Chondrocyte (in vitro differentiated cells): Measurements from ENCODE around the gene OBI1. TPM values are rescaled to one million over a fixed set of nuclear protein-coding genes. Genes with fewer than 3 reads are reported as not detected.
A peak's percentile ranks its signal among the peaks of the same experiment; 100 is the strongest.

ENCODE experiments used
- DNase-seq: peaks from one replicate; pipeline ENCODE4 v3.0.0; 2021; ENCODE audit warnings: mixed read lengths, low spot score
- H3K27ac Mint-ChIP-seq: one replicate; pipeline ENCODE4 v1.8.0; 2021; ENCODE audit warnings: mild to moderate bottlenecking, moderate library complexity, mixed read lengths; ENCODE audit not compliant: unreplicated experiment
- H3K27me3 Mint-ChIP-seq: 2 replicates; pipeline ENCODE4 v1.8.0; 2021; ENCODE audit warnings: low read depth, mixed read lengths
- H3K36me3 Mint-ChIP-seq: 2 replicates; pipeline ENCODE4 v1.8.0; 2021; ENCODE audit warnings: low read depth, mixed read lengths
- H3K4me1 Mint-ChIP-seq: 2 replicates; pipeline ENCODE4 v1.8.0; 2021; ENCODE audit warnings: low read depth, mild to moderate bottlenecking, mixed read lengths
- H3K4me3 Mint-ChIP-seq: one replicate; pipeline ENCODE4 v1.8.0; 2021; ENCODE audit warnings: mild to moderate bottlenecking, moderate library complexity, mixed read lengths; ENCODE audit not compliant: unreplicated experiment
- H3K9me3 Mint-ChIP-seq: 2 replicates; pipeline ENCODE4 v1.8.0; 2021; ENCODE audit warnings: low read depth, mixed read lengths
- CTCF ChIP-seq: fragments of 200-600 bp; sonication (generic); IDR thresholded peaks from 2 replicates; pipeline ENCODE4 v1.5.0; 2021; ENCODE audit warnings: antibody characterized with exemption, mild to moderate bottlenecking, moderate library complexity
- total RNA-seq: library from RNA; stranded (reverse); gene quantifications from 3 replicates; pipeline ENCODE4 v1.2.1, GENCODE V29; 2021

The OBI1 gene
- total RNA-seq, 1 donor from 2014 or later, result 8.8 TPM

- no peaks in the 10 kb centered on the region for H3K9me3 Mint-ChIP-seq
Observed at GRCh38 chr13:78607409-78608251, 51.3 kb downstream of the OBI1 start.

GRCh38 chr13:78606471-78607408, 52.2 kb downstream of the OBI1 start:
- H3K27ac Mint-ChIP-seq, result no peak overlapping the region
- DNase-seq, result no peak
- no peak overlapping the region for H3K4me3 Mint-ChIP-seq
- H3K36me3 Mint-ChIP-seq, result peaks cover 6% of the 10 kb centered on the region
- H3K27me3 Mint-ChIP-seq, result peaks cover 83% of the 10 kb centered on the region
- no peaks in the 10 kb centered on the region for H3K9me3 Mint-ChIP-seq
- peaks cover 36% of the 10 kb centered on the region for H3K4me1 Mint-ChIP-seq
- TF ChIP-seq CTCF, result no peak

More at GRCh38 chr13:78607409-78608251, 51.3 kb downstream of the OBI1 start:
- peaks cover 81% of the 10 kb centered on the region for H3K27me3 Mint-ChIP-seq
- no peak for TF ChIP-seq CTCF
- H3K4me1 Mint-ChIP-seq, result peaks cover 31% of the 10 kb centered on the region
- no peak overlapping the region for H3K27ac Mint-ChIP-seq
- no peak overlapping the region for H3K4me3 Mint-ChIP-seq
- H3K36me3 Mint-ChIP-seq, result peaks cover 4% of the 10 kb centered on the region
- DNase-seq, result peak; percentile 83

GRCh38 chr13:78604782-78605611, 54.0 kb downstream of the OBI1 start:
- no peak for TF ChIP-seq CTCF
- Mint-ChIP-seq H3K27ac (no peak overlapping the region), H3K36me3 (peaks cover 8% of the 10 kb centered on the region), H3K4me3 (no peak overlapping the region), H3K9me3 (no peaks in the 10 kb centered on the region), H3K4me1 (peaks cover 39% of the 10 kb centered on the region), H3K27me3 (peaks cover 83% of the 10 kb centered on the region)
- no peak for DNase-seq

GRCh38 chr13:78603240-78603957, 55.6 kb downstream of the OBI1 start, which contains the start of gene POU4F1:
POU4F1 (minus strand) TSS chr13:78603552; CDS start chr13:78603326, 226 bp downstream.
- Mint-ChIP-seq H3K9me3 (no peaks in the 10 kb centered on the region), H3K4me1 (peaks cover 23% of the 10 kb centered on the region), H3K36me3 (peaks cover 8% of the 10 kb centered on the region), H3K4me3 (peak within 1 kb of the TSS; percentile 68), H3K27me3 (peaks cover 84% of the 10 kb centered on the region), H3K27ac (no peak within 1 kb of the TSS)
- peak; percentile 77 for DNase-seq
- no peak for TF ChIP-seq CTCF
